ENCODE data around the gene ZEB2. TPM values are rescaled to one million over a fixed set of nuclear protein-coding genes. Genes with fewer than 3 reads are reported as not detected.

Gene ZEB2
- total and polyA plus RNA-seq, 10 of the 15 experiments (the other 5 are each of a cell fraction or from before 2014, with no cell fraction given): 0.14 to 3.2 (median 0.84) TPM

DNA sequence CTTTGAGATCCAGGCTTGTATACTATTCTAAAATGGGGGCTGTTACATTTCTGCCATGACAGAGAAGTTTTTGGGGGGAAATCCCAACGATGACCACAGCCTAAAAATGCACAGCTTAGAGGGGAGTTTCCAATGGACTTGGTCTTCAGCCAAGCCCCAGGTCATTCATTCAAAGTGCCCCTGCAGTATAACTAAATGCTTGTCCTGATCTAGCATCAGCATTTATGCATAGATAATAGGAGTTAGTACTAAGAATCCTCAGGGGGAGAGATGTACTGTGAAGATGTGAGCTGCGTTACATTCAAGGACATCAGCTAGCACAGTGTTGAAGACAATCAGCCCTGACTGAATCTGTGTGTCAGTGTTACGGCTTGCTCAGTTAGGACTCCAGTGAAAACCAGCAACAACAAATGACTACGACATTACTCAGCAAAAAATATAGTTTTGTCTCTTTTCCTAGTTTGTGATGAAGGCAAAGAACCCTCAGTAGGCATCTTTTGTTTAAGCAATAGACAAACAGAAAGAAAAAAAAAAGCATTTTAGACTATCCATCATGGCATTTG, 160.9 kb downstream of the ZEB2 start (continued):
- TF ChIP-seq TBL1XR1 (IDR thresholded peaks at IDR 0.05; ENCODE audit: low read depth, low read length) (peak; percentile 85; the same call in 1 of the 2 replicates), CREB1 (IDR thresholded peaks at IDR 0.05; ENCODE audit: low read depth) (no peak)

DNA sequence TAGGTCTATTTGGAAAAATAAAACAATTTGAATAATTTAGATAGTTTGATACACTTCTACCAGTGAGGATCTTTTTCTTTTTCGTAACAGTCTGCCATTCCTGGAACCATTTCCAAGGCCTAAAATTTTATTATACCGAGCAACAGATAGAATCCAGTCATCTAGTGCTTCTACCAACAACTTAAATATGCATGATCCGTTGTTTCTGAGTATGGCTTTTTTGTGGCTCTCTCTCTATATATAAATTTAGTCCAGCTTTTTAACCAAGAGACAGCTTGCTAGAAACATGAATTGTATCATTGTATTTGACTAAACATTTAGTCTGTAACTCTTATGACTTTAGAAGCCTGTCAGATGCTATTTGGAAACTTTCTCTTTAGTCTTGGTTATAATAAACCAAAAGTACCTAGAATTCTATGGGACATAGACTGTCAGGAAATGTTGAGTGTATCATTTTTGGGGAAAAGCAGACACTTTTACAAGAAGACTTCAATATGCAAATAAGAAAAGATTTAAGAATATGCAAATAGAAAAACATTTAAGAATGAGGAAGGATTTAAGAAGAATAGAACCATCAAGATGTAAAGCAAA, 161.4 kb downstream of the ZEB2 start:
- Histone ChIP-seq H3K36me3 (ENCODE audit: control insufficient read depth in 2 of 2, insufficient read depth in 2 of 2, low read length in 1 of 2) (no peaks in the 10 kb centered on the region), H3K27me3 (replicated peaks in 1 of 2; ENCODE audit: control insufficient read depth in 2 of 2, insufficient read depth in 2 of 2, low read length in 1 of 2) (no peaks in the 10 kb centered on the region), H4K20me1 (ENCODE audit: control insufficient read depth, insufficient read depth) (no peaks in the 10 kb centered on the region), H2AFZ (ENCODE audit: control insufficient read depth, low read depth, low read length) (peak overlapping the region; percentile 47; the same call in 1 of the 2 replicates), H3K9ac (ENCODE audit: control insufficient read depth, insufficient read depth, low read length) (peak overlapping the region; percentile 14; the same call in 1 of the 2 replicates), H3K27ac (ENCODE audit: control insufficient read depth, insufficient read depth) (peak overlapping the region; percentile 83), H3K79me2 (ENCODE audit: control insufficient read depth, insufficient read depth, low read length) (no peaks in the 10 kb centered on the region), H3K9me3 (replicated peaks; ENCODE audit: control insufficient read depth, insufficient read depth, low read length) (no peaks in the 10 kb centered on the region), H3K4me2 (ENCODE audit: control insufficient read depth, insufficient read depth) (peak overlapping the region; percentile 56), H3K4me3 (peak overlapping the region; percentile 20), H3K4me1 (ENCODE audit: control insufficient read depth, insufficient read depth, low read length) (peaks cover 29% of the 10 kb centered on the region)
- intact Hi-C loops (cut with micrococcal nuclease; ENCODE audit: unreplicated experiment): loop anchor here (1.0 to 2.0 kb wide), 3 partner anchors 16 to 26 kb away; a partner anchor contains a TSS
- BruUV-seq (replicated peaks): TSS peak; percentile 93
- peak; percentile 4 for ATAC-seq
- CTCF ChIA-PET: interaction anchor here (0.9 to 1.8 kb wide), 3 partner anchors 14 to 91 kb away, joined by 3 to 6 read pairs (median 3); no protein-coding TSS in a partner anchor
- TF ChIP-seq, protein P1, sequence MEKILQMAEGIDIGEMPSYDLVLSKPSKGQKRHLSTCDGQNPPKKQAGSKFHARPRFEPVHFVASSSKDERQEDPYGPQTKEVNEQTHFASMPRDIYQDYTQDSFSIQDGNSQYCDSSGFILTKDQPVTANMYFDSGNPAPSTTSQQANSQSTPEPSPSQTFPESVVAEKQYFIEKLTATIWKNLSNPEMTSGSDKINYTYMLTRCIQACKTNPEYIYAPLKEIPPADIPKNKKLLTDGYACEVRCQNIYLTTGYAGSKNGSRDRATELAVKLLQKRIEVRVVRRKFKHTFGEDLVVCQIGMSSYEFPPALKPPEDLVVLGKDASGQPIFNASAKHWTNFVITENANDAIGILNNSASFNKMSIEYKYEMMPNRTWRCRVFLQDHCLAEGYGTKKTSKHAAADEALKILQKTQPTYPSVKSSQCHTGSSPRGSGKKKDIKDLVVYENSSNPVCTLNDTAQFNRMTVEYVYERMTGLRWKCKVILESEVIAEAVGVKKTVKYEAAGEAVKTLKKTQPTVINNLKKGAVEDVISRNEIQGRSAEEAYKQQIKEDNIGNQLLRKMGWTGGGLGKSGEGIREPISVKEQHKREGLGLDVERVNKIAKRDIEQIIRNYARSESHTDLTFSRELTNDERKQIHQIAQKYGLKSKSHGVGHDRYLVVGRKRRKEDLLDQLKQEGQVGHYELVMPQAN (conservative IDR thresholded peaks at IDR 0.05): no peak
- no peak for TF ChIP-seq ZNF274 (IDR thresholded peaks at IDR 0.05; ENCODE audit: insufficient read depth, insufficient read length)
- no peak for TF ChIP-seq SUZ12 (IDR thresholded peaks at IDR 0.05; ENCODE audit: unreplicated experiment)
- TF ChIP-seq IKZF2 (IDR thresholded peaks at IDR 0.05): no peak
- no peak for TF ChIP-seq FOS (IDR thresholded peaks at IDR 0.05; ENCODE audit: borderline replicate concordance, extremely low read depth, insufficient read length)
- no peak for TF ChIP-seq NR2C2 (IDR thresholded peaks at IDR 0.05; ENCODE audit: borderline replicate concordance, control insufficient read depth, insufficient read length, low read depth)
- no peak for TF ChIP-seq RUNX3 (IDR thresholded peaks at IDR 0.05; ENCODE audit: low read length)
- no peak for TF ChIP-seq EZH2 (IDR thresholded peaks at IDR 0.05; ENCODE audit: borderline replicate concordance, control insufficient read depth, low read depth, low read length)
- no peak for TF ChIP-seq SMARCA5 (IDR thresholded peaks at IDR 0.05)
- no peak for TF ChIP-seq JUNB (IDR thresholded peaks at IDR 0.05)
- RAD21 ChIA-PET (ENCODE audit: unreplicated experiment): interaction anchor here (0.8 to 4.9 kb wide), 4 partner anchors 13 to 432 kb away, joined by 3 to 35 read pairs (median 4); no protein-coding TSS in a partner anchor
- FAIRE-seq: no peak
- in situ Hi-C loops (cut with MboI): no loop called here
- no peak for DNase-seq (ENCODE audit: low read depth, low spot score)
- POLR2A ChIA-PET: interaction anchor here (1.0 to 1.9 kb wide), 5 partner anchors 8 to 117 kb away, joined by 3 to 6 read pairs (median 4); a partner anchor contains a TSS
- SMC1A ChIA-PET (ENCODE audit: uncharacterized antibody, unreplicated experiment): interaction anchor here (0.6 to 3.1 kb wide), 19 partner anchors 8 to 203 kb away, joined by 3 to 17 read pairs (median 4); partner anchors contain the start of gene ZEB2
- WGBS (ENCODE audit: insufficient coverage, insufficient replicate concordance, low lambda C conversion rate, missing lambda C conversion rate): 27% methylated on average over 3 of the region's 3 CpGs

All from GM12878 (cell line).